GM12891 (cell line): ENCODE results near the gene C2CD2L.
"Not testable (repeated sequence)": the region's sequence is repeated elsewhere in the genome, so short reads cannot be mapped to it uniquely, and the experiment has no call there.

Experiments
- DNase-seq: peaks from one replicate; pipeline ENCODE4 v3.0.0; 2011; ENCODE audit warnings: low spot score; ENCODE audit not compliant: insufficient read length
- FAIRE-seq: peaks from 2 replicates; lab custom pipeline; 2011; peaks lifted over from hg19 to GRCh38; lab: Jason Lieb, UNC
- PAX5 ChIP-seq: IDR thresholded peaks from 2 replicates; pipeline ENCODE4 v1.6.1; 2011; ENCODE audit warnings: low read length, moderate library complexity, mild to moderate bottlenecking; ENCODE audit not compliant: insufficient read depth, severe bottlenecking
- POLR2A ChIP-seq: IDR thresholded peaks from 2 replicates; pipeline ENCODE4 v1.6.1; 2011; ENCODE audit warnings: low read depth, low read length, control low read depth
- POLR2AphosphoS5 ChIP-seq: IDR thresholded peaks from 2 replicates; pipeline ENCODE4 v1.6.1; 2011; ENCODE audit warnings: low read depth, low read length, control low read depth
- POU2F2 ChIP-seq: IDR thresholded peaks from 2 replicates; pipeline ENCODE4 v1.6.1; 2011; ENCODE audit warnings: low read depth, mild to moderate bottlenecking, control low read depth, low read length, moderate library complexity
- SPI1 ChIP-seq: IDR thresholded peaks from 2 replicates; pipeline ENCODE4 v1.6.1; 2011; ENCODE audit warnings: low read depth, low read length, control low read depth
- TAF1 ChIP-seq: IDR thresholded peaks from 2 replicates; pipeline ENCODE4 v1.6.1; 2011; ENCODE audit warnings: low read depth, low read length, control low read depth

C2CD2L gene

DNA sequence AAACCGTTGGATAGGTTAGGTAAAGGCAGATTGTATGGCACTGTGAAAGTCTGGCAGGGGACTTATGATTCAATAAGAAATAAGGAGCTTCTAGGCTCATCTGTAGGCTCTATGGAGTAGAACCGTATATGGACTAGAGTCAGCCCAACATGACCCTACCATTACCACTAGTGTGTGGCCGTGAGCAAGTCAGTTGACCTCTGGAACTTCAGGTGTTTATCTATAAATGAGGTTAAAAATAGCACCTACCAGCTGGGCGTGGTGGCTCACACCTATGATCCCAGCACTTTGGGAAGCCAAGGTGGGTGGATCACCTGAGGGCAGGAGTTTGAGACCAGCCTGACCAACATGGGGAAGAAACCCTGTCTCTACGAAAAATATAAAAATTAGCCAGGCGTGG, 18.7 kb downstream of the C2CD2L start:
- no peak for DNase-seq
- TF ChIP-seq POLR2A = no peak
- TF ChIP-seq TAF1 = no peak
- no peak for TF ChIP-seq POU2F2
- no peak for TF ChIP-seq SPI1
- TF ChIP-seq PAX5 = no peak
- TF ChIP-seq POLR2AphosphoS5 = no peak
- FAIRE-seq = no peak

DNA sequence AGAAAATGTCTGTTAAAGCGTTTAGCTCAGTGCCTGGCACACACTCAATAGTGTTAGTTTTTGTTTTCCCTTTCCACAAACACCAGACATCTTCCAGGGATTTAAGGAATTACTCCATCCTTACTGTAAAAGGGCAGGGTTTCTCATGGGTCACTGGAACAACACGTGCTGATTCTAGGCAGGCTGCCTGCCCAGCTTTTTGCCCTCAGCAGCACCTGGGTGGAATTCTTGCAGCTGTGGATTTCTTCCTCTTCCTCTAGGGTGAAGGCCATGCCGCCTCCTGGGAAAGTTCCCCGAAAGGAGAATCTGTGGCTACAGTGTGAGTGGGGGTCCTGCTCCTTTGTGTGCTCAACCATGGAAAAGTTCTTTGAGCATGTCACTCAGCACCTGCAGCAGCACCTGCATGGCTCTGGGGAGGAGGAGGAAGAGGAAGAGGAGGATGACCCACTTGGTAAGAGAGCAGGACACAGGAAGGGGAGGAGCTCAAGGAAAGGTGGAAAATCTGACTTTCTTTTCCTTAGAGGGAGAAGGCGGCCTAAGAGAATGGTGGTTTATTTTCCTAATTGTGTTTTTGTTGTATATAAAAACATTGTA, 19.6 kb downstream of the C2CD2L start:
- TF ChIP-seq POLR2A = no peak
- TF ChIP-seq PAX5 = no peak
- no peak for TF ChIP-seq POLR2AphosphoS5
- TF ChIP-seq POU2F2 = no peak
- TF ChIP-seq SPI1 = no peak
- no peak for TF ChIP-seq TAF1
- FAIRE-seq (no peak), DNase-seq (no peak)

DNA sequence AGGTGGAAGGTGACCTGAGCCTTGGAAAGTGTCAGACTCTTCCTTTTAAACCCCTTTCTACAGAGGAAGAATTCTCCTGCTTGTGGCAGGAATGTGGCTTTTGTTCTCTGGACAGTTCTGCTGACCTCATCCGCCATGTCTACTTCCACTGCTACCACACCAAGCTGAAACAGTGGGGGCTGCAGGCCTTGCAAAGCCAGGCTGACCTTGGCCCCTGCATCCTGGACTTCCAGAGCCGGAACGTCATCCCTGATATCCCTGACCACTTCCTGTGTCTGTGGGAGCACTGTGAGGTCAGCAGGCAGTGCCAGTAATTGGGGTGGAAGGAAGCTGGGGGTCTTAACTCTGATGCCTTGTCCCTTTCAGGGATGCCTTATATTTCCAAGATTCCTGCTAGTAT, 23.5 kb downstream of the C2CD2L start:
- no peak for FAIRE-seq
- TF ChIP-seq POLR2A = no peak
- TF ChIP-seq POLR2AphosphoS5 = no peak
- TF ChIP-seq TAF1 = no peak
- no peak for TF ChIP-seq SPI1
- TF ChIP-seq PAX5 = no peak
- no peak for TF ChIP-seq POU2F2
- no peak for DNase-seq

DNA sequence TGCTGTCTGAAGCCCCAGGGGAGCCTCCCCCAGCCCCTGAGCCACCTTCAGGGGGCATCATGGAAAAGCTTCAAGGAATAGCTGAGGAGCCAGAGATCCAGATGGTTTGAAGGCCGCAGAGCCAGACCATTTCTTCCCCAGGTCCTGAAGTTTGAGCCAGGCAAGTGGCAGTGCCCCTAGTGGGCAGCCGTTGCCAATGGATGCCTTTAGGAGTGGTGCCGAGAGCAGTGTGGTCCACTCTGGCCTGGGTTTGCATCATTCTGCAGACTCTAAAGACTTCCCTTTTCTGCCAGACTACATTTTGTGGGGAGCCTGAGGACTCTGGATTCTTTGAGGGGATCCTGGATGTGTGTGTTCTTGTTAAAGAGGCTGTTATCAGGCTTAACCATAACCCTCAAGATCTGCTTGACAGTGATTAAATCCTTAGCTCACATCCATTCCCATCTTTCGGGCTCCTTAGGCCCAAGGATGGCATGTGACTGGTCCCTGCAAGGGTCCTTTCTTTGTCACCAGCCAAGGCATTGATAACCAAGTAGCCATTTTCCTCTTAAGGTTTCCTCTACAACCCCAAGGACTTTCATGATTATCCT, 27.3 kb downstream of the C2CD2L start:
- TF ChIP-seq POLR2AphosphoS5 = no peak
- TF ChIP-seq TAF1 = no peak
- no peak for TF ChIP-seq SPI1
- FAIRE-seq = no peak
- no peak for DNase-seq

DNA sequence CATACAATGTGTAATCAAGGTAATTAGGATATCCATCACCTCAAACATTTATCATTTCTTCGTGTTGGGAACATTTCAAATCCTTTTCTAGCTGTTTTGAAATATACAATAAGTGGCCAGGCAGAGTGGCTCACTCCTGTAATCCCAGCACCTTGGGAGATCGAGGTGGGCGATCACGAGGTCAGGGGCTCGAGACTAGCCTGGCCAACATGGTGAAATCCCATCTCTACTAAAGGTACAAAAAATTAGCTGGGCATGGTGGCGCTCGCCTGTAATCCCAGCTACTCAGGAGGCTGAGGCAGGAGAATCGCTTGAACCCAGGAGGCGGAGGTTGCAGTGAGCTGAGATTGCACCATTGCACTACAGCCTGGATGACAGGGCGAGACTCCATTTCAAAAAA, 32.1 kb downstream of the C2CD2L start:
- not testable (repeated sequence) for DNase-seq, FAIRE-seq

DNA sequence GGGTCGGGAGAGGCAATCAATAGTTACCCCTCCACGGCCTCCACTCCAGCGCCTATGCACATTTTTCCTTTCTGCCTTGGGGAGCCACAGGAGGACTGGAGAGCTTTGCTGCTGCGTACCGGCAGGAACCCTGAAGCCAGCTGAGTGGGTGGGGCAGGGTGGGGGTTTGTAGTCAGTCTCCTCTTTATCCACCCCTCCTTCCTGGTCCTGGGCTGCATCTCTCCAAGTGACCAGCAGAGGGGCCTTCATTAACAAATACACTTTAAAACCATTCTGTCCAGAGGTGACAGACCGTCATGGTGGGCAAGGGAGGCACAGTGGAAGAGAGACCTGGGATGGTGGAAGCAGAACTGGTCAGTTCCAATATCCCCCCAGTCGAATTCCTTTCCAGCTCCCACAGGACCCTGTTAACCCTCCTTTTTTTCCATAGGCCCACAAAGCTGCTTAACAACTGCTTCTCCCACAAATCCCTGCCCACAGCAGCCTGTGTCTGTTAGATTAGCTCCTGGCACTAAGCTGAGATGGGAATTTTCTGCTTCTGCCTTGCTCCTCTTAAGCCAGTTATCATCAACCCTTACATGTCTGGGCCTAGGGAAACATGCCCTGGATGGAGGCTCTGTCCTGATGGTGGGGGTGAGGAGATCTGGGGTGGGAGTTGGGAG, 37.8 kb downstream of the C2CD2L start:
- TF ChIP-seq POLR2A (no peak), SPI1 (no peak), TAF1 (no peak), PAX5 (no peak), POU2F2 (no peak), POLR2AphosphoS5 (no peak)
- FAIRE-seq (peak; percentile 62), DNase-seq (peak; percentile 66)

DNA sequence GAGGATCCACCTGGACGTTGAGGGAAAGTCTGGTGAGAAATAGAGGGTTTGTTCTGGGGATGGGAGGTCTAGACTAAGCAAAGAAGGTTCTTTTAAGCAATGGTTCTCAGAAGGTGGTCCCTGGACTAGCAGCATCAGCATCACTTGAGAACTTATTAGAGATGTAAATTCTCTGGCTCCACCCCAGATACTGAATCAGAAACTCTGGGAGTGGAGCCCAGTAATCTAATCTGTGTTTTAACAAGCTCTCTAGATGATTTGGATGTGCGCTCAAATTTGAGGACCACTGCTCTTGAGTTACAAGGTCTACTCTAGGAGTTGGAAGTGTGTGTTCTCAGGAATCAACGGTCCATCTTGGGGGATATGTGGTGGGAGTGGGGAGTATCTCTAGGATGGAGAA, 38.4 kb downstream of the C2CD2L start:
- FAIRE-seq = no peak
- DNase-seq = no peak
- TF ChIP-seq SPI1 (no peak), POU2F2 (no peak), TAF1 (no peak), POLR2A (no peak), POLR2AphosphoS5 (no peak), PAX5 (no peak)

DNA sequence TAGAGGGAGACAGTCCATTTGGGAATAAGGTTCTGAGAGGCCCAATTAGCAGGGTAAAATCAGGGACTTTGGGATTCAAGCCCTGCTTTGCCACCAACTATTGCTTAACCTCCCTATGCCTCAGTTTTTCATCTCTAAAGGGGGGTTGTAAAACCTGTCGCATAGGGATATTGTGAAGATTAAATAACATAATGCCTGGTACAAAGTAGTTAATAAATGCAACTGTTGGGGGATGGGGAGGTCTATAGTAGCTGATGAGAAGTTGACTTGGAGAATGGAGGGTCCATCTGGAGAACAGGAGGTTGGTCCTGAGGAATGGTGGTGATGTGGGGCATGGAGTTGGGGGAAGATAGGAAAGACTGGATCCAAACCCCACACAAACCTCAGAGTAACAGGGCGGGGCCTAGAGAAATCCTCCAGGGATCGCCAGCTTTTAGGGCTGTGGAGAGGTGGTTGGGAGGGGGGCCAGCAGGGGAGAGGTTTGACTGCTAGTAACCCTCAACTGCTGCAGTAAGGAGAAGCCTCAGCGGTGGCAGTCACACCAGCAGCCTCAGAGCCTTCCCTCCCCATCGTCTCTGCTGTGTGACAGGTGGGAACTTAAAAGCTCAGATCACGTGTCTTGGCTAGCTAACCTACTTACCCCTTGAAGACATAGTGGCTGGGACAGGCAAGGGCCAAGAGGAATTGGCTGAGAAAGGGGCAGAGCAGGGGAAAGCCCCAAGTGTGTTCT, 40.6 kb downstream of the C2CD2L start:
- DNase-seq = no peak
- TF ChIP-seq POLR2A (no peak), PAX5 (no peak), TAF1 (no peak), SPI1 (no peak), POLR2AphosphoS5 (no peak), POU2F2 (no peak)
- FAIRE-seq = peak; percentile 67

DNA sequence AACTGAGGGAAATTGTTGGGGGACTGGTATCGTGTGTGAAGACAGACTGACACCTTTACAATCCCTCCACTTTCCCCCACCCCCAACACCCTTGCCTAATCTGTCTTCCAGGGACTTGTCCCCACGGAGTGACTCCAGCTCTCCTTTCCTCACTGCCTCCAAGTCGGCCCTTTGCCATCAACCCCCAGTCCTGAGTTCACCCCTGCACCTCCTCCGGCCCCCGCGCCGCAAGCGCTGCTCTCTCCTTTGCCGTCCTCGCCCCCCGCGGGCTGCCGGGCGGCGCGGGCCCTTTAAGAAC, 41.5 kb downstream of the C2CD2L start:
- DNase-seq (no peak), FAIRE-seq (no peak)
- TF ChIP-seq SPI1 (no peak), POLR2A (no peak), TAF1 (no peak), PAX5 (no peak), POLR2AphosphoS5 (no peak), POU2F2 (no peak)
